ENCODE results near the gene BLM.

Gene BLM

DNA sequence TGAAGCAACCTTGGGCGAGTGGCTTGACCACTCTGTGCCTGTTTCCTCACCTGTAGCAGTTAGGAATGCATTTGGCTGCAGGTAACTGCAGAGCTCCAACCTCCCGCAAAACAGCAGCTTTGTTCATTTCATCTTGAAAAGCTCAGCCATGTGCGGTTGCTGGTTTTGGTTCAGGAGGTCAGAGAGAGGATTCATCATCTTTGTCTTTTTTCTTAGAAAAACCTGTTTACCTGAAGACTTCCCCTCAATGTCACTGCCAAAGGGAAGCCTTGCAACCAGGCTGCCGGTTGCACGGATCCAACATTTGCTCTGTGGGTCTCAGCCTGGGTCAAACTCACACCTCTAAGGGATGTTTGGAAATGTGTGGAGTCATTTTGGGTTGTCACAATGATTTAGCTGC is 134.8 kb downstream of the BLM start:
- H3K36me3 ChIP-seq (ENCODE audit: insufficient read depth, low read length), result no peaks in the 10 kb centered on the region

DNA sequence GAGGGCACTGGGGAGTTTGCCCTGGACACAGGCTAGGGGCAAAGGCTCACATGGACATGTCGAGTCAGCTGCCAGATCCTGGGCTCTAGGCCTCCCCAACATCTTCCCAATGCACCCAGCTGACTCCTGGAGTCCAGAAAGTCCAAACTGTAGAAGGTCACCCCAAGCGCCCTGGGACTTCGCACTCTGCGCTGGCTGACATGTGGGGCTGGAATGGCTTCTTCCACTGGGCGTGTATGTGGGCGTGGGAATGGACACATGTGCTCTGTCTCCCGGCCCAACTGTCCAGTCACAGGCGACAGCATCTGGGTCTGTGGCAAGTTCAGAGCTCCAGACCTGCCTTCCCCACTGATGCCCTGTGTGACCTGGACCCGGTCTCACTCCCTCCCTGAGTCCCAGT is 138.0 kb downstream of the BLM start:
- no peaks in the 10 kb centered on the region for H4K20me1 ChIP-seq (ENCODE audit: insufficient read depth, low read length, poor library complexity, severe bottlenecking)
- no peak overlapping the region for H2AFZ ChIP-seq (ENCODE audit: low read length)
- H3K9ac ChIP-seq (ENCODE audit: low read depth, low read length, poor library complexity, severe bottlenecking), result no peak overlapping the region
- H3K36me3 ChIP-seq (ENCODE audit: insufficient read depth, low read length), result no peaks in the 10 kb centered on the region
- H3K4me3 ChIP-seq (ENCODE audit: low read length, poor library complexity, severe bottlenecking), result no peak overlapping the region
- no peak overlapping the region for H3K4me2 ChIP-seq (ENCODE audit: low read depth, low read length, poor library complexity, severe bottlenecking)
- peaks cover 27% of the 10 kb centered on the region for H3K4me1 ChIP-seq (ENCODE audit: insufficient read depth, low read length, poor library complexity, severe bottlenecking)
- no peaks in the 10 kb centered on the region for H3K9me2 ChIP-seq (replicated peaks; ENCODE audit: low read depth, low read length)
- H3F3A ChIP-seq (ENCODE audit: low read depth), result no peaks in the 10 kb centered on the region
- TF ChIP-seq, protein P1, sequence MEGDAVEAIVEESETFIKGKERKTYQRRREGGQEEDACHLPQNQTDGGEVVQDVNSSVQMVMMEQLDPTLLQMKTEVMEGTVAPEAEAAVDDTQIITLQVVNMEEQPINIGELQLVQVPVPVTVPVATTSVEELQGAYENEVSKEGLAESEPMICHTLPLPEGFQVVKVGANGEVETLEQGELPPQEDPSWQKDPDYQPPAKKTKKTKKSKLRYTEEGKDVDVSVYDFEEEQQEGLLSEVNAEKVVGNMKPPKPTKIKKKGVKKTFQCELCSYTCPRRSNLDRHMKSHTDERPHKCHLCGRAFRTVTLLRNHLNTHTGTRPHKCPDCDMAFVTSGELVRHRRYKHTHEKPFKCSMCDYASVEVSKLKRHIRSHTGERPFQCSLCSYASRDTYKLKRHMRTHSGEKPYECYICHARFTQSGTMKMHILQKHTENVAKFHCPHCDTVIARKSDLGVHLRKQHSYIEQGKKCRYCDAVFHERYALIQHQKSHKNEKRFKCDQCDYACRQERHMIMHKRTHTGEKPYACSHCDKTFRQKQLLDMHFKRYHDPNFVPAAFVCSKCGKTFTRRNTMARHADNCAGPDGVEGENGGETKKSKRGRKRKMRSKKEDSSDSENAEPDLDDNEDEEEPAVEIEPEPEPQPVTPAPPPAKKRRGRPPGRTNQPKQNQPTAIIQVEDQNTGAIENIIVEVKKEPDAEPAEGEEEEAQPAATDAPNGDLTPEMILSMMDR (conservative IDR thresholded peaks at IDR 0.05; ENCODE audit: low read length), result no peak
- no peak for TF ChIP-seq EZH2phosphoT487 (IDR thresholded peaks at IDR 0.05; ENCODE audit: borderline replicate concordance)
- H3K9me3 ChIP-seq (ENCODE audit: insufficient read depth, low read depth, low read length), result no peaks in the 10 kb centered on the region
- H3K27me3 ChIP-seq (ENCODE audit: insufficient read depth, low read length, poor library complexity, severe bottlenecking), result no peaks in the 10 kb centered on the region
- no peaks in the 10 kb centered on the region for H3K79me2 ChIP-seq (ENCODE audit: insufficient read depth, low read length)

More for the DNA sequence above, 134.8 kb downstream of the BLM start:
- Histone ChIP-seq H3K27me3 (ENCODE audit: insufficient read depth, low read length, poor library complexity, severe bottlenecking) (no peaks in the 10 kb centered on the region), H3K4me1 (ENCODE audit: insufficient read depth, low read length, poor library complexity, severe bottlenecking) (peaks cover 20% of the 10 kb centered on the region), H3F3A (ENCODE audit: low read depth) (no peaks in the 10 kb centered on the region), H3K4me3 (ENCODE audit: low read length, poor library complexity, severe bottlenecking) (no peak overlapping the region), H2AFZ (ENCODE audit: low read length) (no peak overlapping the region), H4K20me1 (ENCODE audit: insufficient read depth, low read length, poor library complexity, severe bottlenecking) (no peaks in the 10 kb centered on the region), H3K9me3 (ENCODE audit: insufficient read depth, low read depth, low read length) (no peaks in the 10 kb centered on the region), H3K79me2 (ENCODE audit: insufficient read depth, low read length) (no peaks in the 10 kb centered on the region), H3K9ac (ENCODE audit: low read depth, low read length, poor library complexity, severe bottlenecking) (no peak overlapping the region), H3K9me2 (replicated peaks; ENCODE audit: low read depth, low read length) (no peaks in the 10 kb centered on the region), H3K4me2 (ENCODE audit: low read depth, low read length, poor library complexity, severe bottlenecking) (no peak overlapping the region)
- TF ChIP-seq, protein P1 (conservative IDR thresholded peaks at IDR 0.05; ENCODE audit: low read length), result no peak

DNA sequence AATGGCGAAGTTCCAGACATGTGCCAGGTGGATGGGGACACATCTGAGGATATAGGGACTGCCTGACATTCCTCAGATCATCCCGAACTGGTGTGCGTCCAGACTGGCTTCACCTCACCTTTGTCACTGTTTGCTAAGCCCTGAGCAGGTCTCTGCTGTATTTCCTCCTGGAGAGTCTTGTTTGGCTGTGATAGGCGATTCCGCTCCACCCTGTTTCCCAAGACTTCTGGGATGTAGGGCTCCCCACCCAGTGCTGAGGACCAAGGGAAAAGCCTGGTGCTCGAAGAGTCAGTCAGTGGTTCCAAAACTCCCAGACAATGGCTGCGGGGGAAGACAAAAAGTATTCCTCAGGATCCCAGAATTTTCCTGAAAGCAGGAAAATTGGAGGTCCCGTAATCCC is 140.2 kb downstream of the BLM start:
- no peak for TF ChIP-seq EZH2phosphoT487 (IDR thresholded peaks at IDR 0.05; ENCODE audit: borderline replicate concordance)
- TF ChIP-seq, protein P1 (conservative IDR thresholded peaks at IDR 0.05; ENCODE audit: low read length), result no peak
- no peaks in the 10 kb centered on the region for H3K9me3 ChIP-seq (ENCODE audit: insufficient read depth, low read depth, low read length)

More for the DNA sequence above, 140.2 kb downstream of the BLM start:
- no peak overlapping the region for H3K4me3 ChIP-seq (ENCODE audit: low read length, poor library complexity, severe bottlenecking)
- H3K27me3 ChIP-seq (ENCODE audit: insufficient read depth, low read length, poor library complexity, severe bottlenecking), result no peaks in the 10 kb centered on the region
- H3K79me2 ChIP-seq (ENCODE audit: insufficient read depth, low read length), result no peaks in the 10 kb centered on the region
- H3K4me2 ChIP-seq (ENCODE audit: low read depth, low read length, poor library complexity, severe bottlenecking), result no peak overlapping the region
- no peaks in the 10 kb centered on the region for H3K36me3 ChIP-seq (ENCODE audit: insufficient read depth, low read length)
- no peaks in the 10 kb centered on the region for H3K9me2 ChIP-seq (replicated peaks; ENCODE audit: low read depth, low read length)
- no peak overlapping the region for H3K9ac ChIP-seq (ENCODE audit: low read depth, low read length, poor library complexity, severe bottlenecking)
- peaks cover 27% of the 10 kb centered on the region for H3K4me1 ChIP-seq (ENCODE audit: insufficient read depth, low read length, poor library complexity, severe bottlenecking)
- H3F3A ChIP-seq (ENCODE audit: low read depth), result no peaks in the 10 kb centered on the region
- no peaks in the 10 kb centered on the region for H4K20me1 ChIP-seq (ENCODE audit: insufficient read depth, low read length, poor library complexity, severe bottlenecking)
- no peak overlapping the region for H2AFZ ChIP-seq (ENCODE audit: low read length)
